Right lobe of liver (tissue), 4 donors: Measurements from ENCODE around the gene RGS14.

Experiments used
- POLR2A ChIP-seq: fragments of 450-650 bp; IDR thresholded peaks from one replicate; pipeline ENCODE4 v1.6.1; 2017; ENCODE audit warnings: antibody characterized with exemption, mild to moderate bottlenecking
- TF ChIP-seq, protein P1 (sequence below), 4 donors: fragments of 200-600 bp in 3 of 4; fragments of 450-650 bp in 1 of 4; IDR thresholded peaks; one replicate each; pipeline versions ENCODE4 v1.5.1 to v1.8.0; 2016 to 2022; ENCODE audit warnings: antibody characterized with exemption in 4 of 4, mild to moderate bottlenecking in 2 of 4
- donor health status: DM: no; HTN: no; CAD: no.
- donor health status: DM: no; HTN: no; CAD: no.
- donor health status: DM: no; HTN: yes; CAD: no.

DNA sequence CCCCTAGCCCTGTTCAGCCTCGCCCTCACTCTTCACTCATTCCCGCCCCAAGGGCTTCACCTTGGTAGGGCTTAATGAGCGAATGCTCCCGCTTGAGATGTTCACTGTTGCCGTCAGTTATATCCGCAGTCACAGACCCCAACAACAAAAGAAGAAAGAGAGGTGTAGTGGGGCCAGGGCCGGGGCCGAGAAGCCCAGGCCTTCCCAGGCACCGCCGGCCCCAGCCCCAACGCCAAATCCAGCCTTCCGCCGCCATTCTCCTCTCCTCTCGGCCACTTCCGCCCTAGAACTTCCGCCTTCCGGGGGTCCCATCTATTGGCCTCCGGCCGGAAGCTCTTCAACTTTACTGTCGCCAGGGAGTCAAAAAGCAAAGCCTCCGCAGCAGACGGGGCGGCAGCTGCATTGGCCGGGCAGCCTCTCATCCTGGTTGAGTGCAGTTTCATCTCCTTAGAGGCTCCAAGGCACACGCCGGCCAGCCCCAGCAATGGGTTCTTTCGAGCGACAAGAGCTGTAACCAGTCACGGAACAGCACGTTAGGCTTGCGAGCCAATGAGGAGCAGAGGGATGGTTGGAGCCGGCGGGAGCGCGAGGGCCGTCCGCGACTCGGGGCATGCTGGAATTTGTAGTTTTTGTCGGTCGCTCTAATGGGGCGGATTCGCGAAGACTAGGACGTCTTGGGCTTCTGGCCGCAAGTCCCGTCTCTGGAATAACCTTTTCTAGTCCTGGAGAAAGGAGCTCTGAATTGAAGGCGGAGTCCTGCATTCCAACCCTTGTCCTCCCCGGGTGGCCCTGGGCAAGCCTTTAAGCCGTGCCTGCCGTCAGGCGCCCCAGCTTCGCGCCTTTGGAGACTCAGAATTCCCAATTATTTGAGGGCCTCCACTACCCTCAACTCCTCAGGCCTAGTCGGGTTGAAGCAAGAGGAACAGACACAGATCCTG lies 6.1 kb upstream of the RGS14 start, which contains the start of gene LMAN2:
- TF ChIP-seq, protein P1, sequence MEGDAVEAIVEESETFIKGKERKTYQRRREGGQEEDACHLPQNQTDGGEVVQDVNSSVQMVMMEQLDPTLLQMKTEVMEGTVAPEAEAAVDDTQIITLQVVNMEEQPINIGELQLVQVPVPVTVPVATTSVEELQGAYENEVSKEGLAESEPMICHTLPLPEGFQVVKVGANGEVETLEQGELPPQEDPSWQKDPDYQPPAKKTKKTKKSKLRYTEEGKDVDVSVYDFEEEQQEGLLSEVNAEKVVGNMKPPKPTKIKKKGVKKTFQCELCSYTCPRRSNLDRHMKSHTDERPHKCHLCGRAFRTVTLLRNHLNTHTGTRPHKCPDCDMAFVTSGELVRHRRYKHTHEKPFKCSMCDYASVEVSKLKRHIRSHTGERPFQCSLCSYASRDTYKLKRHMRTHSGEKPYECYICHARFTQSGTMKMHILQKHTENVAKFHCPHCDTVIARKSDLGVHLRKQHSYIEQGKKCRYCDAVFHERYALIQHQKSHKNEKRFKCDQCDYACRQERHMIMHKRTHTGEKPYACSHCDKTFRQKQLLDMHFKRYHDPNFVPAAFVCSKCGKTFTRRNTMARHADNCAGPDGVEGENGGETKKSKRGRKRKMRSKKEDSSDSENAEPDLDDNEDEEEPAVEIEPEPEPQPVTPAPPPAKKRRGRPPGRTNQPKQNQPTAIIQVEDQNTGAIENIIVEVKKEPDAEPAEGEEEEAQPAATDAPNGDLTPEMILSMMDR (IDR thresholded peaks at IDR 0.05): no peak
- peak; percentile 50 for TF ChIP-seq POLR2A
